HuH-7 (cell line): Measurements from ENCODE around the gene TFB1M.
"Not testable (repeated sequence)": the region's sequence is repeated elsewhere in the genome, so short reads cannot be mapped to it uniquely, and the experiment has no call there.

Source experiments
- DNase-seq: peaks from one replicate; pipeline ENCODE4 v3.0.0; 2011; ENCODE audit warnings: low spot score

TFB1M gene

GRCh38 chr6:155329460-155330132 lies 15.3 kb upstream of the TFB1M start:
- DNase-seq: no peak

- peak; percentile 50 for DNase-seq
These were observed 14.5 kb upstream of the TFB1M start for GRCh38 chr6:155328539-155329459.

GRCh38 chr6:155328074-155328538 lies 13.8 kb upstream of the TFB1M start:
- no peak for DNase-seq

GRCh38 chr6:155327326-155328073 lies 13.2 kb upstream of the TFB1M start:
- DNase-seq: no peak

- DNase-seq: no peak
These were observed 11.6 kb upstream of the TFB1M start for GRCh38 chr6:155325700-155326516.

GRCh38 chr6:155324993-155325392 lies 10.7 kb upstream of the TFB1M start:
- no peak for DNase-seq

GRCh38 chr6:155324172-155324571 lies 9.9 kb upstream of the TFB1M start:
- no peak for DNase-seq

GRCh38 chr6:155319902-155320301 lies 5.6 kb upstream of the TFB1M start:
- DNase-seq: no peak

GRCh38 chr6:155317186-155317585 lies 2.9 kb upstream of the TFB1M start:
- no peak for DNase-seq

- no peak for DNase-seq
These were observed 2.1 kb upstream of the TFB1M start for GRCh38 chr6:155316419-155316818.

GRCh38 chr6:155315516-155315871 lies 1.2 kb upstream of the TFB1M start:
- no peak for DNase-seq

- peak; percentile 17 for DNase-seq
These were observed 660 bp upstream of the TFB1M start for GRCh38 chr6:155314773-155315515.

- DNase-seq: peak; percentile 36
These were observed 637 bp downstream of the TFB1M start for GRCh38 chr6:155313602-155314091.

- not testable (repeated sequence) for DNase-seq
These were observed 1.3 kb downstream of the TFB1M start for GRCh38 chr6:155312950-155313349.

GRCh38 chr6:155311583-155311982 lies 2.7 kb downstream of the TFB1M start:
- no peak for DNase-seq

- DNase-seq: no peak
These were observed 3.2 kb downstream of the TFB1M start for GRCh38 chr6:155311086-155311485.

GRCh38 chr6:155310596-155310995 lies 3.7 kb downstream of the TFB1M start:
- no peak for DNase-seq

GRCh38 chr6:155309150-155309549 lies 5.1 kb downstream of the TFB1M start:
- no peak for DNase-seq

GRCh38 chr6:155306958-155307357 lies 7.3 kb downstream of the TFB1M start:
- DNase-seq: no peak

GRCh38 chr6:155303361-155303870 lies 10.9 kb downstream of the TFB1M start:
- no peak for DNase-seq

- DNase-seq: no peak
These were observed 12.4 kb downstream of the TFB1M start for GRCh38 chr6:155301867-155302266.
